ENCODE results near the gene GRK5.

GRCh38 chr10:119325131-119325530 lies 117.8 kb downstream of the GRK5 start:
- no peak for TF ChIP-seq POLR2A (IDR thresholded peaks at IDR 0.05)
- TF ChIP-seq, protein P1, sequence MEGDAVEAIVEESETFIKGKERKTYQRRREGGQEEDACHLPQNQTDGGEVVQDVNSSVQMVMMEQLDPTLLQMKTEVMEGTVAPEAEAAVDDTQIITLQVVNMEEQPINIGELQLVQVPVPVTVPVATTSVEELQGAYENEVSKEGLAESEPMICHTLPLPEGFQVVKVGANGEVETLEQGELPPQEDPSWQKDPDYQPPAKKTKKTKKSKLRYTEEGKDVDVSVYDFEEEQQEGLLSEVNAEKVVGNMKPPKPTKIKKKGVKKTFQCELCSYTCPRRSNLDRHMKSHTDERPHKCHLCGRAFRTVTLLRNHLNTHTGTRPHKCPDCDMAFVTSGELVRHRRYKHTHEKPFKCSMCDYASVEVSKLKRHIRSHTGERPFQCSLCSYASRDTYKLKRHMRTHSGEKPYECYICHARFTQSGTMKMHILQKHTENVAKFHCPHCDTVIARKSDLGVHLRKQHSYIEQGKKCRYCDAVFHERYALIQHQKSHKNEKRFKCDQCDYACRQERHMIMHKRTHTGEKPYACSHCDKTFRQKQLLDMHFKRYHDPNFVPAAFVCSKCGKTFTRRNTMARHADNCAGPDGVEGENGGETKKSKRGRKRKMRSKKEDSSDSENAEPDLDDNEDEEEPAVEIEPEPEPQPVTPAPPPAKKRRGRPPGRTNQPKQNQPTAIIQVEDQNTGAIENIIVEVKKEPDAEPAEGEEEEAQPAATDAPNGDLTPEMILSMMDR (IDR thresholded peaks at IDR 0.05 in 4 of 5, conservative IDR thresholded peaks at IDR 0.05 in 1 of 5), result no peak
